Choroid plexus epithelial cell (primary cell): ENCODE data around the gene CALML3.

ENCODE experiments used
- DNase-seq: peaks from one replicate; pipeline ENCODE4 v3.0.0-alpha.2; 2010; ENCODE audit warnings: low read depth
- H3K4me3 ChIP-seq: 2 replicates; pipeline ENCODE4 v1.5.1; 2011; ENCODE audit warnings: low read depth, mild to moderate bottlenecking, control low read depth, low read length, moderate library complexity
- TF ChIP-seq, protein P1 (sequence below): conservative IDR thresholded peaks from 2 replicates; pipeline ENCODE4 v1.5.1; 2011; ENCODE audit warnings: low read depth, mild to moderate bottlenecking, control low read depth, inconsistent platforms, low read length, moderate library complexity

CALML3 gene

DNA sequence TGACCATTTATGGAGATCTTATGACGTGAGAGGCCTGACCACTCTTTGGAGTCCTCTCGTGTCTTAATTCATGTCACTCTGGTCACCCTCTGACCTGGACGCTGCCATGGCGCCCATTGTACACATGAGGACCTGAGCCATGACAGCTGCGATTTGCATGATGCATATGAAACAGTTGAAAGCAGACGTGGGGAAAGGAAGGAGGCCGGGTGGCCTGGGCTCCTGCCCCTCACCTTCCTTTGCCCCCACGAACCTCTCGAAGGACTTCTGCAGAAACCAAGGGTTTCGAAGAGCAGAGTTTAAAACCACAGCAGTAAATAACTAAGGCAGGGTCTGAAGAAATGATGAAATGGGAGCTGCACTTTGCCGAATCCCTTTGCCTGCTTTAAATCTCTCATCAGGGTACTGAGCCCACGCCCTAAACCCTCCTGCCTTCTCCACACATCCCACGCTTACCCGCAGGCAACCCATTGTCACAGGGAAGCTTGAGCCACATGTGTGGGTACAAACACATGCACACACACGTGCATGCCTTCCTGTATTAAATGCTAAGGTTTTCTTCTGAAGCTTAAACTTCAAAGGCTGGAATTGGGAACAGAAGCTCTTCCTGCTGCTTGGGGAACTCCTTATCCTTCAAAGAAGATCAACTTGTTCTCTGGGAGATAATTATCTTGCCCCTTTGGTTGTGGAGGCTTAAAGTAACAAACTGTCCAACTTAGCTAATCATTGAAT lies 11.7 kb upstream of the CALML3 start:
- H3K4me3 ChIP-seq = no peak overlapping the region
- TF ChIP-seq, protein P1, sequence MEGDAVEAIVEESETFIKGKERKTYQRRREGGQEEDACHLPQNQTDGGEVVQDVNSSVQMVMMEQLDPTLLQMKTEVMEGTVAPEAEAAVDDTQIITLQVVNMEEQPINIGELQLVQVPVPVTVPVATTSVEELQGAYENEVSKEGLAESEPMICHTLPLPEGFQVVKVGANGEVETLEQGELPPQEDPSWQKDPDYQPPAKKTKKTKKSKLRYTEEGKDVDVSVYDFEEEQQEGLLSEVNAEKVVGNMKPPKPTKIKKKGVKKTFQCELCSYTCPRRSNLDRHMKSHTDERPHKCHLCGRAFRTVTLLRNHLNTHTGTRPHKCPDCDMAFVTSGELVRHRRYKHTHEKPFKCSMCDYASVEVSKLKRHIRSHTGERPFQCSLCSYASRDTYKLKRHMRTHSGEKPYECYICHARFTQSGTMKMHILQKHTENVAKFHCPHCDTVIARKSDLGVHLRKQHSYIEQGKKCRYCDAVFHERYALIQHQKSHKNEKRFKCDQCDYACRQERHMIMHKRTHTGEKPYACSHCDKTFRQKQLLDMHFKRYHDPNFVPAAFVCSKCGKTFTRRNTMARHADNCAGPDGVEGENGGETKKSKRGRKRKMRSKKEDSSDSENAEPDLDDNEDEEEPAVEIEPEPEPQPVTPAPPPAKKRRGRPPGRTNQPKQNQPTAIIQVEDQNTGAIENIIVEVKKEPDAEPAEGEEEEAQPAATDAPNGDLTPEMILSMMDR = no peak
- DNase-seq = no peak

DNA sequence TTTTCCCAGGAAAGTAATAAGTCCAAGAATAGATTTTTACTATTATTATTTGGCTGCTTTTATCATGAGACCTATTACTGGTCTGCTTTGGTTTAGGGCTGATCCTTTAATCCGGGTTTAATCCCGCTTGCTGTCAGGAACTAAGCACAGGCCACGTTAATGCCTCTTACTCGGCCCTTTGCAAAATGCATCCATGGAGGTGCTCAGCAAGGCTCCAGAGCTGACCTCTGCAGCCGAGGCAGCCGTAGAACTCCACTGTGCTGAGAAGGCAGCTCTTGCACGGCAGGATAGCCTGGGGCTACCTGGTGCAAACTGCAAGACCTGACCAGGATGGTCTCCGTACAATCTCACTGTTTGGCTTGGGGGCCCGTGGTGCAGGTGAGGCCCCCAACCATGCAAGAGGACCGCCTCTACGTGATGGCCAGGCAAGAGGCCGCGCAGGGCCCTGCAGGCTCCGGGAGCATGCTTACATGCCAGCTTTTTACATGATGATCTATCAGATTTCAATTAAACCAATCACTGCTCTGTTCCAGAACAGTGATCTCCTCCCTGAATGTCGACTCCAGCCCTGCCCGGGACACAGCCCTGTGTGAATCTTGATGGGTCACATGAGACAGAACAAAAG lies 10.4 kb upstream of the CALML3 start:
- DNase-seq = no peak
- no peak overlapping the region for H3K4me3 ChIP-seq
- TF ChIP-seq, protein P1 = no peak

- DNase-seq = no peak
- TF ChIP-seq, protein P1 = no peak
- H3K4me3 ChIP-seq = no peak overlapping the region
Measured at GRCh38 chr10:5515948-5516761, 8.6 kb upstream of the CALML3 start.

DNA sequence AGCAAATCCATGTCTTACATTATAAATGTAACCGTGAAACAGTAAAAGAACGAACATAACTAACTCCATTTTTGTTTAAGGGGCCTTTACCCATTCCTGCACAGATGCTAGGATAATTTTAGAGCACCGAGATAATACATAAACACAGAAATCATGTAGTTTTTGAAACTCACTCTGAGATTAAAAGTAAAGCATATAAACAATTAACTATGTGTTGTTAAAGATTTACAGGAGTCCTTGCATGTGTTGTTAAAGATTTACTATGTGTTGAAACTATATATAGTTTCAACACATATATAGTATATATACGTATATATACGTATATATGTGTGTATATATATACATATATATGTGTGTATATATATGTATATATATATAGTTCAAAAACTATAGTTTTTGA lies 7.2 kb upstream of the CALML3 start:
- no peak for DNase-seq
- H3K4me3 ChIP-seq = no peak overlapping the region
- TF ChIP-seq, protein P1 = no peak

DNA sequence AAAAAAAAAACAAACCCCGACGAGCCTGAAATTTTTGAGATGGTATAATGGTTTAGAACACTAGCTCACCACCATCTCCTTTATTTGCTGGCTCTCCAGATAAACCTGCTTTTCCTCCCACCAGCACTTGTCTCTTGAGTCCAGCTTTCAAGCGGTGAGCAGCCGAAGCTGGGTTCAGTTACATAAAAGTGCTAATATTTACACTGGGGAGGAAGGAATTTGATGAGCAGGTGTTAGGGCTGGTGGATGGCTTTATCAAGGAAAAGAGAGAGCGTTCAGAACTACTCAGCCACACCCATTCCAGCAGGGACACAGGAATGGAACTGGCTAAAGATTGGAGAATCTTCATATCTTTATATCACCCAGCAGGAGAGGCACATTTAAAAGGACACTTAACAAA lies 6.6 kb upstream of the CALML3 start:
- TF ChIP-seq, protein P1 = no peak
- H3K4me3 ChIP-seq = no peak overlapping the region
- DNase-seq = no peak

DNA sequence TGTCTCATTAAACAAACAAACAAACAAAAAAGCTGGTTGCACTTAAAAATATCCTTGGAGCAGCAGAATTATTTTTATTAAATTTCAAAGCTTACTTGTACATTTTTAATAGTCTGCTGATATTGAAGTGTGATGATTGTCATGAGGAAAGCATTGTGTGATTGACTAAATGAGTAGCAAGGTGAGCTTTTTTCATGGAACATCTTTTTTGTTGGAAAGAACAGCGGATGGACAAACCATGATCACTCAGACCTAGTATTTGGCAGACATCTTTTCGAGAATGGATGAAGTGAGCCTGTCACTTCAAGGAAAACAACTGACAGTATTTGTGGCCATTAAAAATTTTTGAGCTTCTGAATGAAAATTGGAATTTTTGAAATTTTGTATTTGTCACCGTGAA lies 5.7 kb upstream of the CALML3 start:
- TF ChIP-seq, protein P1 = no peak
- H3K4me3 ChIP-seq = no peak overlapping the region
- no peak for DNase-seq
